Cardiac muscle cell (in vitro differentiated cells and primary cell): ENCODE results near the gene MARCO. TPM values are rescaled to one million over a fixed set of nuclear protein-coding genes. Genes with fewer than 3 reads are reported as not detected.

Experiments
- DNase-seq, 2 donors: peaks; one replicate each; pipeline versions ENCODE4 v3.0.0 to v3.0.0-alpha.2; 2010 to 2017; ENCODE audit warnings: low read depth in 1 of 2, low spot score in 1 of 2
- H3K27ac ChIP-seq: fragments of 200-600 bp; sonication (generic); 2 replicates; pipeline ENCODE4 v1.5.1; 2016
- H3K27me3 ChIP-seq: fragments of 200-600 bp; sonication (generic); 2 replicates; pipeline ENCODE4 v1.6.0; 2016; ENCODE audit warnings: control low read depth
- H3K36me3 ChIP-seq: fragments of 200-600 bp; sonication (generic); 2 replicates; pipeline ENCODE4 v1.5.1; 2016; ENCODE audit warnings: control low read depth
- H3K4me1 ChIP-seq: fragments of 200-600 bp; sonication (generic); 2 replicates; pipeline ENCODE4 v1.8.1; 2017; ENCODE audit warnings: low read depth, mild to moderate bottlenecking, mixed run types
- H3K4me3 ChIP-seq: fragments of 200-600 bp; sonication (generic); 2 replicates; pipeline ENCODE4 v1.5.1; 2016; ENCODE audit warnings: mild to moderate bottlenecking
- H3K9me3 ChIP-seq: fragments of 200-600 bp; sonication (generic); 2 replicates; pipeline ENCODE4 v1.5.1; 2017; ENCODE audit warnings: low read depth, mild to moderate bottlenecking, control low read depth
- polyA plus RNA-seq: library from polyadenylated mRNA; unstranded; fragments of >200 nt; fragmentation: Nextera tagmentation; extraction: Ambion mirVana; gene quantifications from 2 replicates; pipeline ENCODE4 v1.2.1, GENCODE V29; 2016
- total RNA-seq: library from RNA; depleted of rRNA; stranded (reverse); fragments of >200 nt; gene quantifications from 2 replicates; pipeline ENCODE4 v1.2.3, GENCODE V29; 2016
- TF ChIP-seq, protein P1 (sequence below): IDR thresholded peaks from 2 replicates; pipeline ENCODE4 v1.5.1; 2012; ENCODE audit warnings: low read depth, mild to moderate bottlenecking, low read length

The MARCO gene
- total and polyA plus RNA-seq, 2 experiments from 2014 or later, result not detected

DNA sequence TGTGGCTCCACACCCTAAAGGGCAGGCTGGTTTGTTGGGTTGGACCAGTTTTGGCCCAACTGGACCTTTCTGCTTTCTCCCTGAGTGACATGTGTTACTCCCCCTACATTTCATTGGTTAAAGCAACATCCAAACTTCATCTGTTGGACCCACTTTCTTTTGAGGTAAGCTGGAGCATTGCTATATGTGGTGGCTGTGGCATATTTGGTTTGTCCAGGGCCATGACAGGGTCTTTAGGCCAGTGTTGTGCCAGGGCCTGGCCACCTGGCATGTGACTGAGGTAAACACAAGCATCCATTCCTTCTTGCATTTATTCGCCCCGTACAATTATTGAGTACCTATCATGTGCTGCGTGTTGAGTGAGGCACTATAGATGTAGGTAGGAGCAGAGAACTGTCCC is 36.8 kb upstream of the MARCO start:
- Histone ChIP-seq H3K27me3 (no peaks in the 10 kb centered on the region), H3K4me1 (no peaks in the 10 kb centered on the region), H3K36me3 (no peaks in the 10 kb centered on the region), H3K9me3 (no peaks in the 10 kb centered on the region), H3K27ac (no peak overlapping the region), H3K4me3 (no peak overlapping the region)
- no peak for DNase-seq
- TF ChIP-seq, protein P1, sequence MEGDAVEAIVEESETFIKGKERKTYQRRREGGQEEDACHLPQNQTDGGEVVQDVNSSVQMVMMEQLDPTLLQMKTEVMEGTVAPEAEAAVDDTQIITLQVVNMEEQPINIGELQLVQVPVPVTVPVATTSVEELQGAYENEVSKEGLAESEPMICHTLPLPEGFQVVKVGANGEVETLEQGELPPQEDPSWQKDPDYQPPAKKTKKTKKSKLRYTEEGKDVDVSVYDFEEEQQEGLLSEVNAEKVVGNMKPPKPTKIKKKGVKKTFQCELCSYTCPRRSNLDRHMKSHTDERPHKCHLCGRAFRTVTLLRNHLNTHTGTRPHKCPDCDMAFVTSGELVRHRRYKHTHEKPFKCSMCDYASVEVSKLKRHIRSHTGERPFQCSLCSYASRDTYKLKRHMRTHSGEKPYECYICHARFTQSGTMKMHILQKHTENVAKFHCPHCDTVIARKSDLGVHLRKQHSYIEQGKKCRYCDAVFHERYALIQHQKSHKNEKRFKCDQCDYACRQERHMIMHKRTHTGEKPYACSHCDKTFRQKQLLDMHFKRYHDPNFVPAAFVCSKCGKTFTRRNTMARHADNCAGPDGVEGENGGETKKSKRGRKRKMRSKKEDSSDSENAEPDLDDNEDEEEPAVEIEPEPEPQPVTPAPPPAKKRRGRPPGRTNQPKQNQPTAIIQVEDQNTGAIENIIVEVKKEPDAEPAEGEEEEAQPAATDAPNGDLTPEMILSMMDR, result no peak

GRCh38 chr2:118906186-118906585 is 35.8 kb upstream of the MARCO start:
- Histone ChIP-seq H3K27me3 (no peaks in the 10 kb centered on the region), H3K4me3 (no peak overlapping the region), H3K4me1 (no peaks in the 10 kb centered on the region), H3K9me3 (no peaks in the 10 kb centered on the region), H3K27ac (no peak overlapping the region), H3K36me3 (no peaks in the 10 kb centered on the region)
- no peak for DNase-seq
- TF ChIP-seq, protein P1, result no peak

DNA sequence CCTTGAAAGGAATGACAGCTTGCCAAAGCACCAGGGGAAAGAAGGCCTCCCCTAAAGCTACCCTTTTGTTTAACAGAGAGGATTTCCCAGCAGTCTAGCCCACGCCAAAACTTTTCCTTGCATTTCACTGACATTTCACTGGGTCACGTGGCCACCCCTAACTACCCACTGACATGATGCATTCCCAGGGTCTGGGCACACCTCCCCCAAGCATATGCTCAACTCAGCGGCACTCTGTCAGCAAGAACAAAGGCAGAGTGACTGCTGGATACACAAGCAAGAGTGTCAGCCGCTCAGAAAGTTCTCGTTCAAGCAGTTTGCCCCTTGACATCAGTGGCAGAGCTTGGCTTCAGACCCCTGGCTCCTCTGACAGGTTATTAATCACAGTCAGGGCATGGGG is 34.2 kb upstream of the MARCO start:
- no peaks in the 10 kb centered on the region for H3K9me3 ChIP-seq
- TF ChIP-seq, protein P1, result no peak
- no peak for DNase-seq
- no peaks in the 10 kb centered on the region for H3K4me1 ChIP-seq
- H3K4me3 ChIP-seq, result no peak overlapping the region
- H3K27me3 ChIP-seq, result no peaks in the 10 kb centered on the region
- no peaks in the 10 kb centered on the region for H3K36me3 ChIP-seq
- no peak overlapping the region for H3K27ac ChIP-seq

DNA sequence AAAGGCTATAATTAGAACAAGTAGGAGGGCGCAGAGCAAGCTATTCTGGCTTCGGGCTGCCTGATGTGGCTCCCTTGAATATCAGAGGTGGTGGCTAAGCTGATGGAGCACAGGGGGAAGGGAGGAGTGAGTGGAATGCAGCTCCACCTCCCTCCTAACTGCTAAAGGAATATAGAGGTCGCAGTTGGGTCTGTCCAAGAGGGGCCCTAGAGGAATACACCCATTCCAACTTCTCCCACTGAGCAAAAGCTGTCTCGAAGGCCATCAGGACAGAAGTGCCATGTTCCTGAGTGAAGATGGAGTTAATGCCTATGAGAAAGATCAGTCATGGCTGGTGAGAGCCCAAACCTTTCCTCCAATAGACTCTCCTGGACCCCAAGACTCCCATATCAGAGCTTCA is 32.8 kb upstream of the MARCO start:
- Histone ChIP-seq H3K4me3 (no peak overlapping the region), H3K27me3 (peaks cover 3% of the 10 kb centered on the region), H3K27ac (no peak overlapping the region), H3K36me3 (no peaks in the 10 kb centered on the region), H3K9me3 (no peaks in the 10 kb centered on the region), H3K4me1 (no peaks in the 10 kb centered on the region)
- no peak for DNase-seq
- TF ChIP-seq, protein P1, result no peak

DNA sequence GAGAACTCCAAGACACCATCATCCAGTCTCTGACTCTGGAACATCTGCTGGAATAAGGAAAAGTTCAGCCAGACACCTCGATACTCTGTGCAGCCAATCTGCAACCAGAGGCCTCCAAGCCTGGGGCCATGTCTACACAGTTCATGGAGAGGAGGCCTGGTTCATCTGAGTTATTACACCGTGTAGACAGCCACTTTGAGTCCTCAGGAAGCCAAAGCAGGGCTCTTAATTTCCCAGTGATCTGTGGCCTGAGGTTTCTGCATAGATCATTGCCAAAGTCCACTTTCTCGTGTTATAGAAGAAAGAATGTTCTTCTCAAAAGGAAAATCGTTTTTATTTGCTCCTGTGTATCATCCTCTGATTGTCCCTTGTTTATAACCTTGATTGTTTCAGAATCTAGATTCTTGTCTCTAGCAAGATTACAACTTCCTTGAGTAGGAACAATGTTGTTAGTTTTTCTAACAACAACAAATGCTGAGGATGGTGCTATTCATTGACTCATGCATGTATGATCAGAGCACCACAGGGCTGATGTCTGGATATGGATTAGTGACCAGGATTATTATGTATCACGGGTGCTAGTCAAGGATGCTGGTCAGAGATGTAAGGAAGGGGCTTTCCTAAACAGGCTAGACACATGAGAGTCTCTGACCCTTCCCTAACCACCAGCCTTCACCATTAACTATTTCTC is 30.7 kb upstream of the MARCO start:
- DNase-seq, result no peak
- Histone ChIP-seq H3K27ac (no peak overlapping the region), H3K27me3 (peaks cover 10% of the 10 kb centered on the region), H3K4me1 (no peaks in the 10 kb centered on the region), H3K4me3 (no peak overlapping the region), H3K36me3 (no peaks in the 10 kb centered on the region), H3K9me3 (no peaks in the 10 kb centered on the region)
- TF ChIP-seq, protein P1, result no peak

DNA sequence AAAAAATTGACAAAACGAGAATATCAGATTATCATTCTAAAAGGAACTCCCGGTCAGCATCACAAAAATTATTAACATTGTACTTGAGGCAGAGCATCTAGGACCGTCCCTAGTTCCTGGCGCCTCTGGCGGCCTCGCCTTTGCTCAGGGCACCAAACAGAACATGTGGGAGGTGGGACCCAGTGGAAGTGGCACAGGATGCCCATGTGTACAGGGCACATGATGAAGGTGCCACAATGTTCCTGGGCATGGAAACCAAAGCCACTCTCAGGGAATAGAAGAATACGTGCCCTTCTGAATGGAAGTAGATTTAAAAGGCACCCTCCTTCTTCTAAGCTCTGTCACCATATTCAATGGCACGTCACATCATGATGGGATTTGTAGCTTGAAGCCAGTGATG is 30.1 kb upstream of the MARCO start:
- Histone ChIP-seq H3K9me3 (no peaks in the 10 kb centered on the region), H3K36me3 (no peaks in the 10 kb centered on the region), H3K4me1 (no peaks in the 10 kb centered on the region), H3K4me3 (no peak overlapping the region), H3K27me3 (peaks cover 10% of the 10 kb centered on the region), H3K27ac (no peak overlapping the region)
- TF ChIP-seq, protein P1, result no peak
- DNase-seq, result no peak
